Peyer's patch (tissue), 4 donors: ENCODE data around the gene ARHGEF2. TPM values are rescaled to one million over a fixed set of nuclear protein-coding genes. Genes with fewer than 3 reads are reported as not detected.

Experiments
- DNase-seq, 3 donors: peaks; one replicate each; pipeline ENCODE4 v3.0.0-alpha.2; 2017 to 2019
- H3K27ac ChIP-seq, 4 donors: fragments of 200-600 bp; sonication (generic); one replicate each; pipeline ENCODE4 v1.5.1; 2016 to 2019
- H3K27me3 ChIP-seq, 2 donors: fragments of 200-600 bp; sonication (generic); one replicate each; pipeline ENCODE4 v1.5.1; 2019
- H3K36me3 ChIP-seq, 3 donors: fragments of 200-600 bp; sonication (generic); one replicate each; pipeline ENCODE4 v1.5.1; 2016 to 2019
- H3K4me1 ChIP-seq, 4 donors: fragments of 200-600 bp; sonication (generic); one replicate each; pipeline ENCODE4 v1.5.1; 2016 to 2019
- H3K4me3 ChIP-seq, 4 donors: fragments of 200-600 bp; sonication (generic); 1 replicate in 3 of 4; 2 replicates in 1 of 4; pipeline ENCODE4 v1.5.1; 2016 to 2019; ENCODE audit warnings: mild to moderate bottlenecking in 1 of 4
- H3K9me3 ChIP-seq, 4 donors: fragments of 200-600 bp; sonication (generic); one replicate each; pipeline ENCODE4 v1.5.1; 2016 to 2019; ENCODE audit warnings: mild to moderate bottlenecking in 1 of 4
- POLR2A ChIP-seq, 2 donors: fragments of 450-650 bp; IDR thresholded peaks; one replicate each; pipeline ENCODE4 v1.5.1; 2017; ENCODE audit warnings: antibody characterized with exemption in 2 of 2, mild to moderate bottlenecking in 2 of 2, moderate library complexity in 2 of 2
- total RNA-seq, 4 donors: library from RNA; depleted of rRNA; stranded (reverse); fragments of >200 nt; gene quantifications; one replicate each; pipeline ENCODE4 v1.1.0, GENCODE V29; 2016
- TF ChIP-seq, protein P1 (sequence below), 6 experiments: fragments of 450-650 bp in 4 of 6; fragments of 200-600 bp in 2 of 6; sonication (generic) in 1 of 6; IDR thresholded peaks; one replicate each; pipeline ENCODE4 v1.5.1; 2017 to 2019; ENCODE audit warnings: antibody characterized with exemption in 6 of 6, mild to moderate bottlenecking in 3 of 6, moderate library complexity in 1 of 6

The ARHGEF2 gene
- total RNA-seq, 4 donors from 2014 or later: 101 to 239 (median 149) TPM

DNA sequence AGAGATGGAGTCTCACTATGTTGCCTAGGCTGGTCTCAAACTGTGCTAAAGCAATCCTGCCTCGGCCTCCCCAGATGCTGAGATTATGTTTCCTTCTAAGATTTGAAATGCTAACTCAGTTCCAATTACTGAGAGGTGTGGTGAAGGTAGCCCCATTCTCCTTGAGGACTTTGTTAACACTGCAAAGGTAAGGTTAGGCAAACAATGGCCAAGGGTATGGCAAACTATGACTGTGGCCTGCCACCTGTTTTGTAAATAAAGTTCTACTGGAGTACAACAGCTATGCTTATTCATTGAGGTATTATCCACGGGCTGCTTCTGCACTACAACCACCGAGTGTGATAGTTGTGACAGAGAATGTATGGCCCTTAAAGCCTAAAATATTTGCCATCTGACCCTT is 57.6 kb downstream of the ARHGEF2 start:
- Histone ChIP-seq H3K4me3 (no peak overlapping the region), H3K9me3 (no peaks in the 10 kb centered on the region), H3K36me3 (peaks cover 3 to 100% (median 10%) of the 10 kb centered on the region in 3 donors), H3K4me1 (no peaks in the 10 kb centered on the region), H3K27me3 (no peaks in the 10 kb centered on the region), H3K27ac (no peak overlapping the region)
- no peak for TF ChIP-seq POLR2A (IDR thresholded peaks at IDR 0.05)
- TF ChIP-seq, protein P1, sequence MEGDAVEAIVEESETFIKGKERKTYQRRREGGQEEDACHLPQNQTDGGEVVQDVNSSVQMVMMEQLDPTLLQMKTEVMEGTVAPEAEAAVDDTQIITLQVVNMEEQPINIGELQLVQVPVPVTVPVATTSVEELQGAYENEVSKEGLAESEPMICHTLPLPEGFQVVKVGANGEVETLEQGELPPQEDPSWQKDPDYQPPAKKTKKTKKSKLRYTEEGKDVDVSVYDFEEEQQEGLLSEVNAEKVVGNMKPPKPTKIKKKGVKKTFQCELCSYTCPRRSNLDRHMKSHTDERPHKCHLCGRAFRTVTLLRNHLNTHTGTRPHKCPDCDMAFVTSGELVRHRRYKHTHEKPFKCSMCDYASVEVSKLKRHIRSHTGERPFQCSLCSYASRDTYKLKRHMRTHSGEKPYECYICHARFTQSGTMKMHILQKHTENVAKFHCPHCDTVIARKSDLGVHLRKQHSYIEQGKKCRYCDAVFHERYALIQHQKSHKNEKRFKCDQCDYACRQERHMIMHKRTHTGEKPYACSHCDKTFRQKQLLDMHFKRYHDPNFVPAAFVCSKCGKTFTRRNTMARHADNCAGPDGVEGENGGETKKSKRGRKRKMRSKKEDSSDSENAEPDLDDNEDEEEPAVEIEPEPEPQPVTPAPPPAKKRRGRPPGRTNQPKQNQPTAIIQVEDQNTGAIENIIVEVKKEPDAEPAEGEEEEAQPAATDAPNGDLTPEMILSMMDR (IDR thresholded peaks at IDR 0.05): no peak
- no peak for DNase-seq

DNA sequence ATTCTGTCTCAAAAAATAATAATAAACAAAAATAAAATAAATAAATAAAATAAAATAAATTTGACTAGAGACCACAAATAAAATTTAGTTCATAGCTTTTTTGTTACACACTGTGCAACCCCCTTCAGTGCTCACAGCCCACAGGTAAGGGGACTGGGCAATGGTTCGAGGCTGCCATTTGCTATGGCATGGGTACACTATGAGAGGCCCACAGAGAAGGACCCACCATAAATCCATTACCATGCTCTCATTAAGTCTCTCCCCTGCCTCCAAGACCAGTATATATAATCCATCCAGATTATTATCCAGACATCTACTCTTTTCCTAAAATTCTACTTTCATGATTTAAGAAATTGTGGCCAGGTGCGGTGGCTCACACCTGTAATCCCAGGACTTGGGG is 58.5 kb downstream of the ARHGEF2 start:
- no peak for TF ChIP-seq POLR2A (IDR thresholded peaks at IDR 0.05)
- TF ChIP-seq, protein P1 (IDR thresholded peaks at IDR 0.05): no peak

DNA sequence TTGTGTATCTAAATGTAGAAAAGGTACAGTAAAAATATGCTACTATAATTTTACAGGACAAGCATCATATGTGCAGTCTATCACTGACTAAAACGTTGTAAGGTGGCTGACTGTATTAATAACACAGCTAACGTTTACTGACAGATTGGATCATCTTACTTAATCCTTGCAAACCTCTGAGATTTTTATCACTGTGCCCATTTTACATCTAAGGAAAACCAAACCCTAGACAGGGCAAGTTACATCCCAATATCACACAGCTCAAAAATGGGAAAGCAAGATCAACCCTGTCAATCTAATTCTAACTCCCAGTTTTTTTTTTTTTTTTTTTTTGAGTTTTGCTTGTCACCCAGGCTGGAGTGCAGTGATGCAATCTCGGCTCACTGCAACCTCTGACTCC is 59.7 kb downstream of the ARHGEF2 start:
- H3K9me3 ChIP-seq: no peaks in the 10 kb centered on the region
- H3K4me1 ChIP-seq: no peaks in the 10 kb centered on the region
- H3K4me3 ChIP-seq: no peak overlapping the region
- peaks cover 0 to 100% (median 10%) of the 10 kb centered on the region in 3 donors for H3K36me3 ChIP-seq
- TF ChIP-seq POLR2A (IDR thresholded peaks at IDR 0.05): no peak
- TF ChIP-seq, protein P1 (IDR thresholded peaks at IDR 0.05): no peak
- no peak overlapping the region for H3K27ac ChIP-seq
- no peaks in the 10 kb centered on the region for H3K27me3 ChIP-seq
- no peak for DNase-seq

More for the DNA sequence above, 58.5 kb downstream of the ARHGEF2 start:
- peaks cover 0 to 100% (median 10%) of the 10 kb centered on the region in 3 donors for H3K36me3 ChIP-seq
- H3K27me3 ChIP-seq: no peaks in the 10 kb centered on the region
- H3K9me3 ChIP-seq: no peaks in the 10 kb centered on the region
- H3K4me1 ChIP-seq: no peaks in the 10 kb centered on the region
- DNase-seq: no peak
- H3K27ac ChIP-seq: no peak overlapping the region
- H3K4me3 ChIP-seq: no peak overlapping the region

DNA sequence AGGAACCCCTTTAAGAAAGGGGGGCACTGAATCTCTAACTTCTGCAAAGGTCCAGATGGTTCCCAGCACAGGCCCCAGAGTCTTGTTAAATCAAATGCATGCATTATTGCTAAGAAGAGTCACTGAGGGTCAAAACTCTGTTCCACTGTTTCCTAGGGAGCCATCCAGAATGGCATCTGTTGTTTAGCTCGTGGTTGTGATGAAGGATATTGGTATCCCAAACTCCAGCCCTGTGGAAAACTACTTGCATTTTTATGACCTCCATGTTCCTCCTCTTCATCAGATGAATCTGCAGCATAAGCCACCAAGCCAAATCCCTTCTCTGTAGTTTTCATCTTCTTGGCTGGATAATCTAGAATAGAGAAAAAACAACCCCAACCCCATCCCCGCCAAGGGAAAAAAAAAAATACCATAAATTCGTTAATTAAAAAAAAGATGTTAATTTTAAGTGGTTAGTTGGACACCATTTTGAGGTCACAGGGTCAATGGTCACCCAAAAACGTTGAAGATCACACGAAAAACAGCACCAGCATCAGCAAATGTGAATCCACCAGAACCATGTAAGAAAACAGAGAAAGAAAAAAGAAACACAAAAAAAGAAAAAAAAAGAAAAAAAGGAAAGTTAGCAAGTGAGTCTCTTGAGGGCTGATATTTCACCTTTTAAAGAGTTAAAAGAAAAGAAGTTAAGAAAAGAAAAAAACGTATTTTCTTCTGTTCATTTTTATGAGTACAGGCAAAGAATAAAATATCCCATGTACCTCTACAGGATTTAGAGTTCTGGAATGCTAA is 64.2 kb downstream of the ARHGEF2 start:
- H3K27me3 ChIP-seq: no peaks in the 10 kb centered on the region
- no peak overlapping the region for H3K27ac ChIP-seq
- peaks cover 0 to 14% (median 0%) of the 10 kb centered on the region in 4 donors for H3K4me1 ChIP-seq
- peaks cover 0 to 75% (median 0%) of the 10 kb centered on the region in 3 donors for H3K36me3 ChIP-seq
- no peak overlapping the region for H3K4me3 ChIP-seq
- TF ChIP-seq, protein P1 (IDR thresholded peaks at IDR 0.05): no peak
- TF ChIP-seq POLR2A (IDR thresholded peaks at IDR 0.05): no peak
- H3K9me3 ChIP-seq: no peaks in the 10 kb centered on the region
- DNase-seq: no peak

DNA sequence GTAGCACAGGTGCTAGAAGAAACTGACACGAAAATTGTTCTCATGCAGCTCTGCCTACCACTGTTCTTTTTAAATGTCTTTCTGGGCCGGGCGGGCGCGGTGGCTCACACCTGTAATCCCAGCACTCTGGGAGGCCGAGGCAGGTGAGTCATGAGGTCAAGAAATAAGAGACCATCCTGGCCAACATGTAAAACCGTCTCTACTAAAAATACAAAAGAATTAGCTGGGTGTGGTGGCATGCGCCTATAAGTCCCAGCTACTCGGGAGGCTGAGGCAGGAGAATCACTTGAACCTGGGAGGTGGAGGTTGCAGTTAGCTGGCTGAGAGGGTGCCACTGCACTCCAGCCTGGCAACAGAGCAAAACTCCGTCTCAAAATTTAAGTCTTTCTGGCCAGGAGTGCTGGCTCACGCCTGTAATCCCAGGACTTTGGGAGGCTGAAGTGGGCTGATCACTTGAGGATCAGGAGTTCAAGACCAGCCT is 66.3 kb downstream of the ARHGEF2 start:
- Histone ChIP-seq H3K4me3 (no peak overlapping the region), H3K36me3 (peaks cover 0 to 74% (median 0%) of the 10 kb centered on the region in 3 donors), H3K9me3 (no peaks in the 10 kb centered on the region), H3K27me3 (no peaks in the 10 kb centered on the region), H3K27ac (peak overlapping the region; percentile 90 to 93 (median 92)), H3K4me1 (peaks cover 0 to 14% (median 0%) of the 10 kb centered on the region in 4 donors)
- no peak for DNase-seq
- TF ChIP-seq, protein P1 (IDR thresholded peaks at IDR 0.05): no peak
- no peak for TF ChIP-seq POLR2A (IDR thresholded peaks at IDR 0.05)
